Endometrium (tissue), 2 donors: ENCODE results near the gene FAM162A.
"Not testable (repeated sequence)": the region's sequence is repeated elsewhere in the genome, so short reads cannot be mapped to it uniquely, and the experiment has no call there.

Experiments
- FAIRE-seq: peaks from 2 replicates; lab custom pipeline; 2012; peaks lifted over from hg19 to GRCh38; lab: Jason Lieb, UNC
- donor health status: control.
- donor health status: control.

Gene FAM162A

GRCh38 chr3:122416966-122417365, 33.0 kb downstream of the FAM162A start:
- FAIRE-seq = no peak

GRCh38 chr3:122421101-122421500, 37.1 kb downstream of the FAM162A start:
- FAIRE-seq = no peak

GRCh38 chr3:122421836-122422235, 37.9 kb downstream of the FAM162A start:
- FAIRE-seq = no peak

DNA sequence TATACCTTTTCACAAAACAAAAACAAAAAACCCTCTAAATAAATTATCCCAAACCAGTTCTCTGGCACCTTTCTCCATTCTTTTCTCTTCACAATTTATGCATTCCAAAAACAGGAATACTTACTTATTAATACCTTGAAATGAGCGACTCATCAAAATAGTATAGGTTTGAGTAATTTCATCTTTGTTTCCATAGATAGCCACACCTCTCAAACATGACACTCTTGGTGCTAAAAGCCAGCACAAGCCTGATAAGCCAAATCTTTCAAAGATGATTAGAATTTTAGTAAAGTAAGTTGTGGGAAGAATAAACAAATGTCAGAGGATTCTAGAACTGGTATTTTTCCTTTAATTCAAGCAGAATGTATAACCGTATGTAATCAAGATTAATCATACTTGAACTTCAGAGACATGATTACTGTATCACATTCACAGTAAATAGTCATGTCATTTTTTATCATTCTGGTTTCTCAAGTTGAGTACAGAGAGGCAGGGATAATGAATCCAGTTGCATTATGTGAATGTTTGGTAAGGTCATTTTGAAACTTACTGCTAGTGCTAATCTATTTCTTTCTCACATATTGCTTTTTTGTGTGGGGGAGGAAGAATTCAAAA, 44.0 kb downstream of the FAM162A start:
- FAIRE-seq = no peak

- no peak for FAIRE-seq
These were observed 46.4 kb downstream of the FAM162A start for GRCh38 chr3:122430371-122430770.

GRCh38 chr3:122435950-122436349, 52.0 kb downstream of the FAM162A start:
- FAIRE-seq = no peak

- FAIRE-seq = no peak
These were observed 59.1 kb downstream of the FAM162A start for GRCh38 chr3:122443090-122443489.

- FAIRE-seq = not testable (repeated sequence)
These were observed 59.9 kb downstream of the FAM162A start for GRCh38 chr3:122443762-122444490.

- not testable (repeated sequence) for FAIRE-seq
These were observed 60.5 kb downstream of the FAM162A start for GRCh38 chr3:122444491-122444887.

DNA sequence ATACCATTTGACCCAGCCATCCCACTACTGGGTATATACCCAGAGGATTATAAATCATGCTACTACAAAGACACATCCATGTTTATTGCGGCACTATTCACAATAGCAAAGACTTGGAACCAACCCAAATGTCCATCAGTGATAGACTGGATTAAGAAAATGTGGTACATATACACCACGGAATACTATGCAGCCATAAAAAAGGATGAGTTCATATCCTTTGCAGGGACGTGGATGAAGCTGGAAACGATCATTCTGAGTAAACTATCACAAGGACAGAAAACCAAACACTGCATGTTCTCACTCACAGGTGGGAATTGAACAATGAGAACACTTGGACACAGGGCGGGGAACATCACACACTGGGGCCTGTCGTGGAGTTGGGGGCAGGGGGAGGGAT, 64.2 kb downstream of the FAM162A start:
- not testable (repeated sequence) for FAIRE-seq

DNA sequence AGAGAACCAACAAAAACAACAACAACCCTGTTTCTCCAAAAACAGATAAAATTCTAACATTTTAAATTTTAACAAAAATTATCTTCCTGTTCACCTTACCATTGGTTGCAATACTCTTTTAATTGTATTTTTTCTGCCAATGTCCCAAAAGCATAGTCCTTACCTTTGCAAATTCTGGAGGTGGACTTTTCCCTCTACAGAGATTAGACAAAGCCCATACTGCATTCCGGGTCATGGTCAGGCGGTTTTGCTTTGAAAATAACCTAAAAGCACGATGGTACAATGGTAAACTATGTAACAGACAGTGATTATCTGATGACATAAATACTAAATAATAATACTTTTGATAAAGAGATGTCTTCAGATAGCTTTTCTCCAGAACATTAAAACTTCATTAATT, 67.4 kb downstream of the FAM162A start:
- no peak for FAIRE-seq

- no peak for FAIRE-seq
These were observed 72.1 kb downstream of the FAM162A start for GRCh38 chr3:122456074-122456473.

- FAIRE-seq = no peak
These were observed 73.7 kb downstream of the FAM162A start for GRCh38 chr3:122457706-122458105.

GRCh38 chr3:122458992-122459391, 75.0 kb downstream of the FAM162A start:
- peak; percentile 67 for FAIRE-seq

DNA sequence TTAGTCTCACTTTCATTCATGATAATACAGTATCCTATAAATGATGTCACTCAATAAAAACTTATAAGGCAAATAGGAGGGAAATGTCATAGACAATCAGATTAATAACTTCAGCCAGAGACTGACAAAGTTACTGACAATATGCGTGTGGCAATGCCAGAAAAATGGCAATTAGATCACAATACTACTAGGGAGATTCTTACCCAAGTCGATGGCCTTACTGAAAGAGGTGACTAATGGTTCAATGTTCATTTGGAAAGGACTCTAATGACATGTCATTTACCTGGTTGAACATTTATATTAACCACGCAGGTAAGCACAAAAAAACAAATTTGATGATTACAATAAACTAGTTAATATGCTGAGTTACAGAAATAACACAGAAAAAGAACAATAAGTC, 77.8 kb downstream of the FAM162A start:
- no peak for FAIRE-seq
